Fibroblast of skin of abdomen (primary cell): Measurements from ENCODE around the gene CD93. TPM values are rescaled to one million over a fixed set of nuclear protein-coding genes. Genes with fewer than 3 reads are reported as not detected.

Experiments
- DNase-seq: peaks from one replicate; pipeline ENCODE4 v3.0.0-alpha.2; 2013
- polyA plus RNA-seq, 2 experiments: library from polyadenylated mRNA; unstranded; fragments of 120-200 nt; gene quantifications; one replicate each; pipeline ENCODE4 v1.2.1, GENCODE V29; 2013; ENCODE audit not compliant: insufficient read length in 2 of 2

The CD93 gene, protein sequence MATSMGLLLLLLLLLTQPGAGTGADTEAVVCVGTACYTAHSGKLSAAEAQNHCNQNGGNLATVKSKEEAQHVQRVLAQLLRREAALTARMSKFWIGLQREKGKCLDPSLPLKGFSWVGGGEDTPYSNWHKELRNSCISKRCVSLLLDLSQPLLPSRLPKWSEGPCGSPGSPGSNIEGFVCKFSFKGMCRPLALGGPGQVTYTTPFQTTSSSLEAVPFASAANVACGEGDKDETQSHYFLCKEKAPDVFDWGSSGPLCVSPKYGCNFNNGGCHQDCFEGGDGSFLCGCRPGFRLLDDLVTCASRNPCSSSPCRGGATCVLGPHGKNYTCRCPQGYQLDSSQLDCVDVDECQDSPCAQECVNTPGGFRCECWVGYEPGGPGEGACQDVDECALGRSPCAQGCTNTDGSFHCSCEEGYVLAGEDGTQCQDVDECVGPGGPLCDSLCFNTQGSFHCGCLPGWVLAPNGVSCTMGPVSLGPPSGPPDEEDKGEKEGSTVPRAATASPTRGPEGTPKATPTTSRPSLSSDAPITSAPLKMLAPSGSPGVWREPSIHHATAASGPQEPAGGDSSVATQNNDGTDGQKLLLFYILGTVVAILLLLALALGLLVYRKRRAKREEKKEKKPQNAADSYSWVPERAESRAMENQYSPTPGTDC
- polyA plus RNA-seq (2013, experiment 1 of 2; ENCODE audit: insufficient read length) = 0.22 TPM
- 0.11 TPM for polyA plus RNA-seq (2013, experiment 2 of 2; ENCODE audit: insufficient read length)

GRCh38 chr20:23086056-23086566 lies at the start of gene CD93:
Gene CD93 (minus strand): TSS chr20:23086324. CDS start chr20:23086192, 132 bp downstream.
- DNase-seq = peak; percentile 17

- no peak for DNase-seq
These were observed 47.5 kb upstream of the CD93 start for GRCh38 chr20:23133560-23133998.

DNA sequence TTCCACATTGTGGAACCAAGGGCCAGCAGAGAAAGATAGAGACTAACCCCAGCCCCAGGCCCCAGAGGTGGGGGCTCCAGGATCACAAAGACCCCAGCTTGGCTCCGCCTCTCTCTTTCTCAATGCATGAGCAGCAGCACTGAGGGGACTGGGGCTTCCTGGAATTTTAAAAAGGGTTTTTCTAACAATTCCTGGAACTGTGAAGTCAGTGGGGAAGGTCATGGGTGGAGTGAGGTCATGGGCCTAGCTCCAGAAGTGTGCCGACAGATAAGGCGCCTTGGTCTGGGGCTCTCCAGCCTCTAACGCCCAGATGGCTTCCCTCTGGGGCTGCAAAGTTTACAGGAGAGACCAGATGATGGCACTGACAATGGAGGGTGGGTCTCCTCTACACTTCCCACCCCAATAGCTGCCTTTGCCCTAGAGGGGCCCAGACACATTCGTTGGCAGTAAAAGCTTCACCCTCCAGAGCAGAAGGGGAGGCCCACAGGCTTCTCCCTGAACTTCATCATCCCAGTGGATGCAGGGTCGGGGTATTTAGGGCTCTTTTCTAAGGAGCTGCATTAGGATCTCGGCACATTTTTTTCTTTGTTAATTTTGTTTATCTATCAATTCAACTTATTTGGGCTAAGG lies 46.9 kb upstream of the CD93 start:
- DNase-seq = no peak

GRCh38 chr20:23132293-23132929 lies 46.3 kb upstream of the CD93 start:
- DNase-seq = no peak

DNA sequence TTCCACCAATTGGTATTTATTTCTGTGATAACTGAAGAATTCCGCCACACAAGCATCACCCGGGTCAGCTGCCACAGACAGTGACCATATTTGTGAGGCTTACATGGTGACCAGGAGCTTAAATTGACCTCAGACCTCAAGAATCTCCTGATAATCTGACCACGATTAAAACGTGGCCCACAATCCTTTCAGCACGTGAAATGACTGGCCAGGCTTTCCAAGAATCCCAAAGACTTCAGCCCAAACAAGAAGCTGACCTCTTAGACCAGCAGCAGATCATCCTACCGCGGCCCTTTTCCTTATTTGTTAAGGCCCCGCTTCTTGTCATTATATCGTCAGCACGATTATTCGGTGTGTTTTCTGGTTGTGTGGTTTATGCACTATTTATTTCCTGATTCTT lies 45.6 kb upstream of the CD93 start:
- DNase-seq = no peak

GRCh38 chr20:23130622-23131140 lies 44.6 kb upstream of the CD93 start:
- DNase-seq = no peak

- no peak for DNase-seq
These were observed 43.9 kb upstream of the CD93 start for GRCh38 chr20:23129891-23130621.

GRCh38 chr20:23129266-23129665 lies 43.1 kb upstream of the CD93 start:
- no peak for DNase-seq

GRCh38 chr20:23128461-23129125 lies 42.5 kb upstream of the CD93 start:
- DNase-seq = no peak

GRCh38 chr20:23127506-23128279 lies 41.6 kb upstream of the CD93 start:
- no peak for DNase-seq

DNA sequence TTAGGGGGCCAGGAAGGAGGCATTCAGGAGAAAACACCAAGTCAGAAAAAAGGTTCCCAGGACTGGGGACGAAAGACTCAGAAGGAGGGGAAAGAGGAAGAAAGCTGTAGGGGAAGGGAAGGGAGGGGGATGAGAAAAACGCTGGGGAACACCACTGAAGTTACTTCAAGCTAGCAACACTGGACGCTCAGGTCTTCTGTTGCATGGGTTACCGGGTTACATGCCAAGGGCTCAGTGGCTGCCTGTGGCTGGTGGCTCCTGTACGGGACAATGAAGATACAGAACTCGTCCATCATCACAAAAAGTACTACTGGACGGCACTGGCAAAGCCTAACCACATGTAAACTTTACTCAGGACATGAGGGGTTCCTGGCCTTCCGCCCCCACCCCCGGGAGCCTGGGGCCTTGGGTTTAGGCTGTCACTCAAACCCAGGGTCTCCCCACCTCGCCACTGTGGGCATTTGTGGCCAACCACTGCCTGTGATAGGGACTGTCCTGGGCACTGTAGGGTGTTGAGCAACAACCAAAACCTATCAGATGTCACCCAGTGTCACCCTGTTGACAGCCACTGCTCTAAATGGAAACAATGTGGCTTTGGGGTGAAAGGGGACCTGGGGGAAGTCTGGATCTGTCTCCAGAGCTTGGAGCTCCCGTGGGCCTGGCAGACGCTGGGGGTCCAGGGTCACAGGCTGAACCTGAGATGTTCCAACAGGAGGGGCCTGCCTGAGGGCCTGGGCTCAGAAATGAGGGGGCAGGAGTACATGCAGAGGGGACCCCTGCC lies 40.3 kb upstream of the CD93 start:
- no peak for DNase-seq

- peak; percentile 68 for DNase-seq
These were observed 39.6 kb upstream of the CD93 start for GRCh38 chr20:23125625-23126191.

DNA sequence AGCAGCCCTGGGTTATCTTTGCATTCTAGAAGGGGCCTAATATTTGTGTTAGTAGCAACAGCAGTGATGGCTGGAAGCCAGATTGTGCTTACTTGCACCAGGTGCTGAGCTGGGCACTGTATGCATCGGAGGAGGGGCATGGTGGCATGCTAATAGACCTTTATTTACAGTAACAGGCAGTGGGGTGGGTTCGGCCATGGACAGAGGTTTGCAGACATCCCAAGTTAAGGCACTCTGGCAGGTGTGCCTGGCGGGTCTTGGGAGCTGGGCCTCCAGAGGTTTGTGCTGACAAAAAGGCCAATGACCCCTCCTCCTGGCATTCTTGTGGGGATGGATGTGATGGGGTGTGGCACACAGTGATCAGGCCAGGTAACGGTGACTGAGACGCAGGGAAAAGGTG lies 39.0 kb upstream of the CD93 start:
- no peak for DNase-seq

- DNase-seq = no peak
These were observed 37.8 kb upstream of the CD93 start for GRCh38 chr20:23123886-23124285.

DNA sequence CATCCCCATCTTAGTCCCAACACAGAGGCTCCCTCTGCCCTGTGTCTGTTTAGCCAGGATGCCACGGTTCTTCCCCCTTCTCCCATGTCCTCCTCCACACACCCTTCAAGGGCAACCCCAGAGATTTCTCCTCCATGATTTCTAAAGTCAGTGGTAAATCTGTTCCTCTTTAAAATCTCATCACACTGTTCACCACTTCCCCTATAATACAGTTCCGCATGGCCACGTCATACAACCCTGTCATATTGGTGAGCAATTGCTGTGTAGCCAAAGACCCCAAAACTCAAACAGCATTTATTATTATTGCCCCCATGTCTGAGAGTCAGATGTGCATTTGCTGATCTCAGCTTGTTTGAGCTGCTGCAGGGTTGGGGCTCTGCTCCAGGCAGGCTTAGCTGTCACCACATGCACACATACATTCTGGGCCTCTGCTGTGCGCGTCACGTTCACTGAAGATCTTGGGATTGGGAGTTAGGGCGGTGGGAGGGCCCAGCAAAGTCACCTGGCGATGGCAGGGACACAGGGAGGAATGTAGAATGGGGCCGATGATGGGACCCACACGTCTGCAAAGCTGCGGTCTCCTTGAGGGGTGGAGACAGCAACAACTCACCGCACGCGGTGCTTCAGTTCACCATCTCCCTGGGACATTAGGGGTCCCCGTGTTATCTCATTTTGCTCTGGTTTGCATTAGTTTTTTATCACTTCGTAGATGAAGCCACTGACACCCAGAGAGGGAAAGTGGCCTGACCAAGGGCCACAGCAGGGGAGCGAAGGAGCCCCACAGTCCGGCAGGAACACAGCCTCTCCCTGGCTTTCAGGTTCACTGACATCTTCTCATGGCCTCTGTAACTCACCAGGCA lies 36.9 kb upstream of the CD93 start:
- DNase-seq = no peak

GRCh38 chr20:23122321-23122720 lies 36.2 kb upstream of the CD93 start:
- DNase-seq = no peak

DNA sequence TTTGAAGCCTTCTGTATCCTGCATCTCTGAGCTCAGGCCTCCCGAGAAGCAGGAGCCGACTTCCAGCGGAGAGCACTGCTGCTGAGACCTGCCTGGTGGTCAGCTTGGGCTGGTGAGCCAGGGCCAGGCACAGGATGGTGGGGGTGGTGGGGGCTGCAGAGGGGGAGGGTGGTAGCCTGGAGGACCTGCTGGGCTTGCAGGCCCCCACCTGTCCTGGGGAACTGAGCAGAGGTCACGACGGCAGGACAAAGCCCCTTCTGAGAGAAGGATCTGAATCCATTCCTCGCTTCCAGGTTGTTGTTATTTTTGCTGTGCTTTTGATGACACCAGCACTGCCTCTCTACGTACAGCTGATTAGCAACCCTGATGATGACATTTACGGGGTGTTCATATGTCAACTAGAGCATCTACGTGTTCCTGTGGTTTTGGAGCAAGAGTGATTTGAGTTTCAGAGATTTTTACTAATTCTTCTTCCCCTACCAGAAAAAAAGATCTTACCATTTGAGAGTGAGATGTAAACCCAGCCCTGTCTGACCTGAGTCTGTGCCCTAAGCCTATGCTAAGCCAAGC lies 35.7 kb upstream of the CD93 start:
- DNase-seq = no peak
